Measurements from ENCODE around the gene YJU2. TPM values are rescaled to one million over a fixed set of nuclear protein-coding genes. Genes with fewer than 3 reads are reported as not detected.

Gene YJU2
- total RNA-seq, 4 donors from 2014 or later = 13.3 to 29.1 (median 21.5) TPM

DNA sequence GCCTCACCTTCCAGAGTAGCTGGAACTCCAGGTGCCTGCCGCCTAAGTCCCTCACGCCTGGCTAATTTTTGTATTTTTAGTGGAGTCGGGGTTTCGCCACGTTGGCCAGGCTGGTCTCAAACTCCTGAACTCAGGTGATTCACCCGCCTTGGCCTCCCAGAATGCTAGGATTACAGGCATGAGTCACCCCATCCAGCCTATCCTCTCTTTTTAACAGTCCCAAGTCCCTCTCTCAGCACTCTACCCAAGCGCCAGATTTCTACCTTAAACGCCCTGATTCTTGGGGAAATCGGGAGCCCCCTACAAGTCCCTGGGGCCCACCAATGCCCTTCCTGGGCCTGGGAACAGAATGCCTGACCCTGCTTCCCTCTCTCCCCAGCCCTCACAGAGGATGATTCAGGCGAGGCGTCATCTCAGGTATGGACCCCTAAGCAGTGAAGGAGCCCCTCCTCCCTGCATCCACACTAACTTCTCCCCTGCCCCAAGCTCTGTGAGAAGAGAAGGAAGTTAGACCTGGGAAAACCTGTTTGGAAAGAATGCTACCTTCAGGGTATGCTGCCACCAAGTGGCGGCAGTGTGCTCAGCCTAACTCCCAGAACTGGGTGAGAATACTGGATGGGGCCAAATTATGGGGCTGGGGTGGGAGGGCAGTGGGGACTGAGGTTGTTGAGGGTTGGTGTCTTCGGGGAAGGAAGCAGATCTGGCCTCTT lies 38.3 kb upstream of the YJU2 start:
- intact Hi-C loops (cut with DNase I; ENCODE audit: low total_unique reads) = loop anchor here (10.0 kb wide), 1 partner anchor 224 kb away; the partner anchor contains the start of gene EEF2
- TF ChIP-seq POLR2A (IDR thresholded peaks at IDR 0.05) = no peak
- TF ChIP-seq, protein P1, sequence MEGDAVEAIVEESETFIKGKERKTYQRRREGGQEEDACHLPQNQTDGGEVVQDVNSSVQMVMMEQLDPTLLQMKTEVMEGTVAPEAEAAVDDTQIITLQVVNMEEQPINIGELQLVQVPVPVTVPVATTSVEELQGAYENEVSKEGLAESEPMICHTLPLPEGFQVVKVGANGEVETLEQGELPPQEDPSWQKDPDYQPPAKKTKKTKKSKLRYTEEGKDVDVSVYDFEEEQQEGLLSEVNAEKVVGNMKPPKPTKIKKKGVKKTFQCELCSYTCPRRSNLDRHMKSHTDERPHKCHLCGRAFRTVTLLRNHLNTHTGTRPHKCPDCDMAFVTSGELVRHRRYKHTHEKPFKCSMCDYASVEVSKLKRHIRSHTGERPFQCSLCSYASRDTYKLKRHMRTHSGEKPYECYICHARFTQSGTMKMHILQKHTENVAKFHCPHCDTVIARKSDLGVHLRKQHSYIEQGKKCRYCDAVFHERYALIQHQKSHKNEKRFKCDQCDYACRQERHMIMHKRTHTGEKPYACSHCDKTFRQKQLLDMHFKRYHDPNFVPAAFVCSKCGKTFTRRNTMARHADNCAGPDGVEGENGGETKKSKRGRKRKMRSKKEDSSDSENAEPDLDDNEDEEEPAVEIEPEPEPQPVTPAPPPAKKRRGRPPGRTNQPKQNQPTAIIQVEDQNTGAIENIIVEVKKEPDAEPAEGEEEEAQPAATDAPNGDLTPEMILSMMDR (IDR thresholded peaks at IDR 0.05) = no peak
- H3K4me1 ChIP-seq = no peaks in the 10 kb centered on the region
- H3K36me3 ChIP-seq = no peaks in the 10 kb centered on the region
- no peak for DNase-seq
- H3K27me3 ChIP-seq = no peaks in the 10 kb centered on the region
- no peaks in the 10 kb centered on the region for H3K9me3 ChIP-seq
- no peak overlapping the region for H3K4me3 ChIP-seq
- H3K27ac ChIP-seq = no peak overlapping the region

DNA sequence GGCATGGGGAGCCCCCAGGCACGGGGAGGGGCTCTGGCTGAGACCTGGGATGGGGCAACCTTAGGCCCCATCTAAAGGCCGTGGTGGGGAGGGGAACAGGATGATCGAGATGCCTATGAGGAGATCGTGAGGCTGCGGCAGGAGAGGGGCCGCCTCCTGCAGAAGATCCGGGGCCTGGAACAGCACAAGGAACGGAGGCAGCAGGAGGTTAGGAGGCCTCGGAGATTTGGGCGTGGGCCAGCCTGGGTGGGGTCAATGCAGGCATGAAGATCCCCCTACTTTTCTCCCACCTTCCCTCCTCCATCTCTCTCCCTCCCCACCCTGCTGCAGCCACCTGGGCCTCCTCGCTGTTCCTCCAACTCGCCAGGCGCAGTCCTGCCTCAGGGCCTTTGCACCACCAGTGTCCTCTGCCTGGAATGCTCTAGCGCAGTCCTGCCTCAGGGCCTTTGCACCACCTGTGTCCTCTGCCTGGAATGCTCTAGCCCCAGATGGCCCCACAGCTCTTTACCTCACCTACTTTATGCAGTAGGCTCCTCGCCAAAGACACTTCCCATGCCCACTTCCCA lies 36.6 kb upstream of the YJU2 start:
- no peak for DNase-seq

DNA sequence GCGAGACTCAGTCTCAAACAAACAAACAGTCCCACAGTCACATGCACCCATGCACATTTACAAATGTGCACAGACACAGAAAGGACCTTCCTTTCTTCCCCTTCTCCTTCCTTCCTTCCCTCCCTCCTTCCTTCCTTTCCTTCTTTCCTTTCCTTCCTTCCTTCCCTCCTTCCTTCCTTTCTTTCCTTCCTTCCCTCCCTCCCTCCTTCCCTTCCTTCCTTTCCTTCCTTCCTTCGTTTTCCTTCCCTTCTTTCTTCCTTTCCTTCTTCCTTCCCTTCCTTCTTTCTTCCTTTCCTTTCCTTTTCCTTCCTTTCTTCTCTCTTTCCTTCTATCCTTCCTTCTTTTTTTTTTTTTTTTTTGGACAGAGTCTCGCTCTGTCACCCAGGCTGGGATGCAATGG lies 33.8 kb upstream of the YJU2 start:
- no peak for TF ChIP-seq POLR2A (IDR thresholded peaks at IDR 0.05)
- TF ChIP-seq, protein P1 (IDR thresholded peaks at IDR 0.05) = no peak
- Histone ChIP-seq H3K4me1 (no peaks in the 10 kb centered on the region), H3K36me3 (no peaks in the 10 kb centered on the region), H3K27me3 (no peaks in the 10 kb centered on the region), H3K27ac (no peak overlapping the region), H3K4me3 (no peak overlapping the region), H3K9me3 (no peaks in the 10 kb centered on the region)
- intact Hi-C loops (cut with DNase I; ENCODE audit: low total_unique reads) = loop anchor here (10.0 kb wide), 1 partner anchor 58 kb away; the partner anchor contains the start of gene CREB3L3
- no peak for DNase-seq

More for the DNA sequence above, 36.6 kb upstream of the YJU2 start:
- intact Hi-C loops (cut with DNase I; ENCODE audit: low total_unique reads) = loop anchor here (10.0 kb wide), 1 partner anchor 55 kb away; the partner anchor contains the start of gene CREB3L3
- Histone ChIP-seq H3K36me3 (no peaks in the 10 kb centered on the region), H3K27me3 (no peaks in the 10 kb centered on the region), H3K27ac (no peak overlapping the region), H3K4me1 (no peaks in the 10 kb centered on the region), H3K4me3 (no peak overlapping the region), H3K9me3 (no peaks in the 10 kb centered on the region)
- no peak for TF ChIP-seq POLR2A (IDR thresholded peaks at IDR 0.05)
- TF ChIP-seq, protein P1 (IDR thresholded peaks at IDR 0.05) = no peak

DNA sequence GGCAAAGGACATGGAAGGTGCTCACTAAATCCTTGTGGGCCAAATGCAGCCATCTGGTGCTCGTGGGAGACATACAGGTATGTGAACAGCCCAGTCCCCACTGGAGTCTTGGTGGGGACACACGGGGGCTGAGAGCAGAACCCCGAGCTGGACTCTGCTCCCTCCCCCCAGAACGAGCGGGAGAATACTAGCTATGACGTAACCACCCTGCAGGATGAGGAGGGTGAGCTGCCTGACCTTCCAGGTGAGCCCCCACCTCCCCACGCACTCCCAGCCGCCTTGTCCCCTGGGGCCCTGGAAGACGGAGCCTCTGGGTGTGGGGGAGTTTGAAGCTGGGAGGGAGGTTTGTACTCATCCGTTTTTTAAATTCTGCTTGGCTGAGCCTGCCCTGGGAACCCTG lies 31.1 kb upstream of the YJU2 start:
- no peaks in the 10 kb centered on the region for H3K4me1 ChIP-seq
- H3K9me3 ChIP-seq = no peaks in the 10 kb centered on the region
- no peak for DNase-seq
- H3K4me3 ChIP-seq = no peak overlapping the region
- no peaks in the 10 kb centered on the region for H3K27me3 ChIP-seq
- intact Hi-C loops (cut with DNase I; ENCODE audit: low total_unique reads) = loop anchor here (10.0 kb wide), 1 partner anchor 61 kb away; the partner anchor contains the start of gene CREB3L3
- H3K36me3 ChIP-seq = no peaks in the 10 kb centered on the region
- no peak overlapping the region for H3K27ac ChIP-seq
- TF ChIP-seq POLR2A (IDR thresholded peaks at IDR 0.05) = no peak
- TF ChIP-seq, protein P1 (IDR thresholded peaks at IDR 0.05) = no peak

DNA sequence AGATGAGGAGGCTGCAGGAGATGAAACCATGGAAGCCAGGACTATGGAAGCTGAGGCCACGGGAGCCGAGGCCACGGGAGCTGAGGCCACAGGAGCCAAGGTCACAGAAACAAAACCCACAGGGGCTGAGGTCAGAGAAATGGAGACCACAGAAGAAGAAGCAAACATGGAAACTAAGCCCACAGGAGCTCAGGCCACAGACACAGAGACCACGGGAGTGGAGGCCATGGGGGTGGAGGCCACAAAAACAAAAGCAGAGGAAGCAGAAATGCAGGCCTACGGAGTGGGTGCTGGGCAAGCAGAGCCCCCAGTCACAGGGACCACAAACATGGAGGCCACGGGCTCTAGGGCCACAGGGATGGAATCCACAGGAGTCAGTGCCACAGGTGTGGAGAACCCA lies 30.0 kb upstream of the YJU2 start:
- H3K36me3 ChIP-seq = no peaks in the 10 kb centered on the region
- no peaks in the 10 kb centered on the region for H3K27me3 ChIP-seq
- H3K4me1 ChIP-seq = no peaks in the 10 kb centered on the region
- DNase-seq = no peak
- no peaks in the 10 kb centered on the region for H3K9me3 ChIP-seq
- intact Hi-C loops (cut with DNase I; ENCODE audit: low total_unique reads) = loop anchor here (10.0 kb wide), 1 partner anchor 62 kb away; the partner anchor contains the start of gene CREB3L3
- TF ChIP-seq POLR2A (IDR thresholded peaks at IDR 0.05) = no peak
- TF ChIP-seq, protein P1 (IDR thresholded peaks at IDR 0.05) = no peak
- H3K4me3 ChIP-seq = no peak overlapping the region
- no peak overlapping the region for H3K27ac ChIP-seq

Measured in uterus (tissue), 4 donors.